Karpas-422 (cell line): Measurements from ENCODE around the gene INSYN1. TPM values are rescaled to one million over a fixed set of nuclear protein-coding genes. Genes with fewer than 3 reads are reported as not detected.

Experiments
- DNase-seq: peaks from one replicate; pipeline ENCODE4 v3.0.0-alpha.2; 2015
- H2AFZ ChIP-seq: fragments of 200-600 bp; sonication (generic); 2 replicates; pipeline ENCODE4 v1.6.1; 2014; ENCODE audit warnings: antibody characterized with exemption, low read length, mixed read lengths
- H3K27ac ChIP-seq: fragments of 200-600 bp; sonication (generic); 2 replicates; pipeline ENCODE4 v1.5.1; 2014; ENCODE audit warnings: mild to moderate bottlenecking, low read length, moderate library complexity
- H3K27me3 ChIP-seq: fragments of 200-600 bp; sonication (generic); 2 replicates; pipeline ENCODE4 v1.6.1; 2014; ENCODE audit warnings: low read length, mixed read lengths
- H3K36me3 ChIP-seq: fragments of 200-600 bp; sonication (generic); 2 replicates; pipeline ENCODE4 v1.6.1; 2014; ENCODE audit warnings: low read length, mixed read lengths; ENCODE audit not compliant: insufficient read depth
- H3K4me1 ChIP-seq: fragments of 200-600 bp; sonication (generic); 2 replicates; pipeline ENCODE4 v1.6.1; 2014; ENCODE audit warnings: mild to moderate bottlenecking, low read length, mixed read lengths
- H3K4me2 ChIP-seq: fragments of 200-600 bp; sonication (generic); 2 replicates; pipeline ENCODE4 v1.6.1; 2014; ENCODE audit warnings: low read length, low read depth, mild to moderate bottlenecking; ENCODE audit not compliant: poor library complexity, severe bottlenecking
- H3K4me3 ChIP-seq: fragments of 200-600 bp; sonication (generic); 2 replicates; pipeline ENCODE4 v1.5.1; 2014; ENCODE audit warnings: mild to moderate bottlenecking, antibody characterized with exemption, low read length, mixed read lengths
- H3K79me2 ChIP-seq: fragments of 200-600 bp; sonication (generic); 2 replicates; pipeline ENCODE4 v1.6.1; 2014; ENCODE audit warnings: mild to moderate bottlenecking, low read length, mixed read lengths
- H3K9ac ChIP-seq: fragments of 200-600 bp; sonication (generic); 2 replicates; pipeline ENCODE4 v1.6.0; 2014; ENCODE audit warnings: low read length
- H3K9me2 ChIP-seq: fragments of 200-600 bp; sonication (generic), shearing (Covaris generic); replicated peaks from 2 replicates; pipeline ENCODE4 v1.6.0; 2014; ENCODE audit warnings: mild to moderate bottlenecking, low read length, moderate library complexity; ENCODE audit not compliant: insufficient read depth
- H3K9me3 ChIP-seq: fragments of 300-700, 200-600 bp; sonication (generic); 2 replicates; pipeline ENCODE4 v1.6.1; 2014; ENCODE audit warnings: low read length, mixed read lengths
- H4K20me1 ChIP-seq: fragments of 200-600 bp; sonication (generic); 2 replicates; pipeline ENCODE4 v1.6.1; 2014; ENCODE audit warnings: mild to moderate bottlenecking, antibody characterized with exemption, low read length, low read depth; ENCODE audit not compliant: insufficient read depth
- total RNA-seq: library from RNA; depleted of rRNA; stranded (reverse); fragments of >200 nt; shearing (Covaris generic); gene quantifications from 2 replicates; pipeline ENCODE4 v1.2.3, GENCODE V29; 2014; ENCODE audit warnings: low replicate concordance

INSYN1 gene
- total RNA-seq, 1 experiment from 2014 or later = not detected

DNA sequence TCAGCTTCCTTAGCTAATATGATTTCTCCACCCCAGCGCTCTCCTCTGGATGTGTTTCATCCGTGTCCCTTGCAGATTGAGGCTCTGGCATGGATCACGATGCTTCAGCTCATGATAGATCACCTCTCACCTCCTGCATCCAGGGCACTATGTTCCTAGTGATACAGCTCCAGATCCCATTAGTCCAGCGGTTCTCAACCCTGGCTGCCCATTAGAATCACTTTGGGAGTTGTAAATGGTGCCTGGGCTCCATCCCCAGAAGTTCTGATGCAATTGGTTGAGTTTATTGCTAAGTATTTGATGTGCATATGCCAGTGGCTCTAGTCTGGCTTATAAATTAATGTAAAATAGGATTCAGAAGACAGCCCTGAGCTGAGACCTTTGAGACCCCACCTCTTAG lies 34.5 kb downstream of the INSYN1 start:
- Histone ChIP-seq H4K20me1 (no peaks in the 10 kb centered on the region; the same call in 1 of the 2 replicates), H3K27ac (no peak overlapping the region), H2AFZ (no peak overlapping the region), H3K36me3 (no peaks in the 10 kb centered on the region), H3K79me2 (no peaks in the 10 kb centered on the region), H3K9ac (no peak overlapping the region), H3K9me3 (no peaks in the 10 kb centered on the region), H3K4me3 (no peak overlapping the region), H3K9me2 (no peaks in the 10 kb centered on the region), H3K4me1 (no peaks in the 10 kb centered on the region), H3K4me2 (no peak overlapping the region), H3K27me3 (no peaks in the 10 kb centered on the region)
- DNase-seq = no peak

DNA sequence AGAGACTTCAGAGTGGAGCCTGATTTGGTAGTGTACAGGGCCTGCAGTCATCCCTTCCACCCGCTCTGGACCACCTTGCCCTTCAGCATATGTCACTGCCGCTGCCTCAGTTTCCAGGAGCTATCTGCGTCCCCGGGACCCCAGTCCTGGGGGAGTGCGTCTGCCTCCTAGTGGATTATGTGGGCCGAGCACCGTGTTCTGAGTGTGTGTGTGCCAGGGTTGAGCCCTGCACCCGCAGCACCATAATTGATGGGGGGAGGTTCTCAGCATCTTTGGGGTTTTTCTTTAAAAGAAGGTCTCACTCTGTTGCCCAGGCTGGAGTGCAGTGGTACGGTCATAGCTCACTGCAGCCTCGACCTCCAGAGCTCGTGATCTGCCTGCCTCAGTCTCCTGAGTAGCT lies 35.3 kb downstream of the INSYN1 start:
- no peaks in the 10 kb centered on the region; the same call in 1 of the 2 replicates for H4K20me1 ChIP-seq
- no peak overlapping the region for H2AFZ ChIP-seq
- H3K4me1 ChIP-seq = no peaks in the 10 kb centered on the region
- no peak overlapping the region for H3K27ac ChIP-seq
- H3K9ac ChIP-seq = no peak overlapping the region
- H3K4me2 ChIP-seq = no peak overlapping the region
- peak; percentile 45 for DNase-seq
- H3K27me3 ChIP-seq = no peaks in the 10 kb centered on the region
- H3K36me3 ChIP-seq = no peaks in the 10 kb centered on the region
- no peaks in the 10 kb centered on the region for H3K9me2 ChIP-seq
- no peaks in the 10 kb centered on the region for H3K9me3 ChIP-seq
- H3K4me3 ChIP-seq = no peak overlapping the region
- no peaks in the 10 kb centered on the region for H3K79me2 ChIP-seq

DNA sequence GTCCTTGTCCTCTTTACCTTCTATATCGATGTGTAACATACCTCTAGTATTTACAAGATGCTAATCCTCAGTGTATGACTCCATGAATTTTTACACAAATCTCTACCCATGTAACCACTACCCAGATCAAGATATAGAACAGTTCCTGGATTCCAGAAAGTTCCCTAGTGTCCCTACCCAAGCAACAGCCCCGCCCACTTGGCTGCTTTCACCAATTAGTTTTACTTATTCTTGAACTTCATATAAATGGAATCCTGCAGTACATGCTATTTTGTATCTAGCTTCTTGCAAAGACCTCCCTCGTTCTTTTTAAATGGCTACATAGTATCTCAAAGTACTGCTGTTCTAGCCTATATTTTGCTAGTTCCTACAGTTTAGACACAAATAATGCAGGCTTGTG lies 35.9 kb downstream of the INSYN1 start:
- Histone ChIP-seq H3K79me2 (no peaks in the 10 kb centered on the region), H3K36me3 (no peaks in the 10 kb centered on the region), H3K9ac (no peak overlapping the region), H3K9me3 (no peaks in the 10 kb centered on the region), H2AFZ (no peak overlapping the region), H3K9me2 (no peaks in the 10 kb centered on the region), H4K20me1 (no peaks in the 10 kb centered on the region; the same call in 1 of the 2 replicates), H3K27ac (no peak overlapping the region), H3K4me2 (no peak overlapping the region), H3K4me3 (no peak overlapping the region), H3K4me1 (no peaks in the 10 kb centered on the region), H3K27me3 (no peaks in the 10 kb centered on the region)
- no peak for DNase-seq

DNA sequence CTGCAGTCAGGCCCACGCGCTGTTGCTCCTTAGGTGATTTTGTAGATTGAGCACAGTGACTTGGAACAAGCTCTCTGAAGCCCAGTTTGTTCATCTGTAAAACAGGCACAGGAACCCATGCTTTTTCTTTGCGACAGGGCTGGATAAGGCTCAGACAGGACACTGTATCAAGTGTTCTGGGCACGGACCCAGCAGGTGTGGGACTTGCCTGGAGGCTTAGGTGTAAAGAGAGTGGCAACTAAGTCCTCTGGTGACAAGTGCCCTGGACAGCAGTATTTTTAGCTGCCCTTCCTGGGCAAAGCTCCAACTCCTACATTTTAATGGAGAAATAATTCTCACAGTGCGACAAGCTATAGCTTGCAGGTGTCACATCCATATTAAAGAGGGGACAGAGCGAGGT lies 36.7 kb downstream of the INSYN1 start:
- H3K4me2 ChIP-seq = no peak overlapping the region
- H3K9me2 ChIP-seq = no peaks in the 10 kb centered on the region
- H3K27ac ChIP-seq = no peak overlapping the region
- no peaks in the 10 kb centered on the region; the same call in 1 of the 2 replicates for H4K20me1 ChIP-seq
- H3K36me3 ChIP-seq = no peaks in the 10 kb centered on the region
- DNase-seq = no peak
- H3K27me3 ChIP-seq = no peaks in the 10 kb centered on the region
- no peak overlapping the region for H3K9ac ChIP-seq
- H3K79me2 ChIP-seq = no peaks in the 10 kb centered on the region
- H3K4me3 ChIP-seq = no peak overlapping the region
- no peaks in the 10 kb centered on the region for H3K9me3 ChIP-seq
- H2AFZ ChIP-seq = no peak overlapping the region
- no peaks in the 10 kb centered on the region for H3K4me1 ChIP-seq

DNA sequence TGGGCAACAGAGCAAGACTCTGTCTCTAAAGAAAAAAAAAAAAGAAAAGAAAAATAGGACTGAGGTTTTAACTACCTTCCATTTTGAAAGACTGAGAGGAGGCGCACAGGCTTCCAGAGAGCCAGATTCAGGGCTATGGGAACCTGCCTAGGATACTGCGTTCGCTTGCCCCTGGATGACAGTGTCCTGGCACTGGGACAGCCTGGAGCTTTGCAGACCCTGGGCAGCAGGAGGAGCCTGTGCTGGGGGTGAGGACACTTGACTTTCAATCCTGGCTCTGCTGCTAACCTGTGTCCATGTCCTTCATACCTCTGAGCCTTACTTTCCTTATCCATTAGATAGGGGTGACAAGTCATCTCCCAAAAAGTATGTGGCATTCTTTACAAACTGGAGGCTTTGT lies 37.7 kb downstream of the INSYN1 start:
- H3K9me3 ChIP-seq = no peaks in the 10 kb centered on the region
- H2AFZ ChIP-seq = no peak overlapping the region
- H3K79me2 ChIP-seq = no peaks in the 10 kb centered on the region
- H3K27ac ChIP-seq = no peak overlapping the region
- no peak overlapping the region for H3K4me3 ChIP-seq
- no peaks in the 10 kb centered on the region for H3K4me1 ChIP-seq
- H3K36me3 ChIP-seq = no peaks in the 10 kb centered on the region
- H3K9me2 ChIP-seq = no peaks in the 10 kb centered on the region
- H3K4me2 ChIP-seq = no peak overlapping the region
- H4K20me1 ChIP-seq = no peaks in the 10 kb centered on the region; the same call in 1 of the 2 replicates
- H3K27me3 ChIP-seq = no peaks in the 10 kb centered on the region
- no peak for DNase-seq
- H3K9ac ChIP-seq = no peak overlapping the region

DNA sequence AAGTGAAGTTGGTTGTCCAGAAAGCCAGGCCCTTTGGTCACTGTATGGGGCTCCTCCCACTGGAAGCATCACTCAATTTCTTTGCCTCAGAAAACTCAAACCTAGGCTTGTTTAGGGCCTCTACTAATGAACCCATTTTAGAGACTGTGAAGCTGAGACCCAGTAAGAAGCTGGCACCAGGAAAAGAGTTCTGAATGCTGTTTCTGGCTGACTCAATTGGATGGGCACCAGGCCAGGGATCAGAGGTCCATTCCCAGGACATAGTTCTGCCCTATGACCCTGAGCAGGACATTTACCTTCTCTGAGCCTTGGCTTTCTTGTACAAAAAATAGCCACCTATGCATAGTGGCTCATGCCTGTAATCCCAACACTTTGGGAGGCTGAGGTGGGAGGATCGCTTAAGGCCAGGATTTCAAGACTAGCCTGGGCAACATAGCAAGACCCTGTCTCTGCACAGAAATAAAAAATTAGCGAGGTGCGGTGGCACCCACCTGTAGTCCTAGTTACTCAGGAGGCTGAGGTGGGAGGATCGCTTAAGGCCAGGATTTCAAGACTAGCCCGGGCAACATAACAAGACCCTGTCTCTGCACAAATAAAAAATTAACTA lies 38.4 kb downstream of the INSYN1 start:
- no peak for DNase-seq
- no peaks in the 10 kb centered on the region for H3K9me2 ChIP-seq
- H3K36me3 ChIP-seq = no peaks in the 10 kb centered on the region
- no peak overlapping the region for H3K4me2 ChIP-seq
- no peaks in the 10 kb centered on the region for H3K79me2 ChIP-seq
- H3K9ac ChIP-seq = no peak overlapping the region
- H3K4me1 ChIP-seq = no peaks in the 10 kb centered on the region
- no peak overlapping the region for H2AFZ ChIP-seq
- no peak overlapping the region for H3K4me3 ChIP-seq
- H3K27ac ChIP-seq = no peak overlapping the region
- no peaks in the 10 kb centered on the region for H3K9me3 ChIP-seq
- H3K27me3 ChIP-seq = no peaks in the 10 kb centered on the region
- no peaks in the 10 kb centered on the region; the same call in 1 of the 2 replicates for H4K20me1 ChIP-seq

DNA sequence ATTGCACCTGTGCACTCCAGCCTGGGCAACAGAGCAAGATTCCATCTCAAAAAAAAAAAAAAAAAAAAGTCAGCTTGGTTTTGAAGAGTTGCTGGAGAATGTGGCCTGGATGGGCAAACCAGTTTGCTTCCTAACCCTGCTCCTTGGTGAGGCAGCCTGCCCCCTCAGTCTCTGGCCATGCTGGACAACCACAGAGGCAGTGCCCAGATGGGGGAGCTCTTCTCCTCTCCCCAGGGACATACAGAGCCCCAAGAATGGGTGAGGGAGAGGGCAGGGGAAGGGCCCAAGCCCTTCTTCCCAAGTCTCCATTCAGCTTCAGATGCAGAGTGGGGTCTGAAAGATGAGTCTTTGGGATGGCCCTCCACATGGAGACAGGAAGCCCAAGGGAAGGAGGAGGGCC lies 41.0 kb downstream of the INSYN1 start:
- no peaks in the 10 kb centered on the region; the same call in 1 of the 2 replicates for H4K20me1 ChIP-seq
- H3K4me3 ChIP-seq = no peak overlapping the region
- no peaks in the 10 kb centered on the region for H3K9me3 ChIP-seq
- H3K4me1 ChIP-seq = no peaks in the 10 kb centered on the region
- H3K79me2 ChIP-seq = no peaks in the 10 kb centered on the region
- no peak overlapping the region for H2AFZ ChIP-seq
- H3K9me2 ChIP-seq = no peaks in the 10 kb centered on the region
- no peak overlapping the region for H3K27ac ChIP-seq
- H3K36me3 ChIP-seq = no peaks in the 10 kb centered on the region
- H3K27me3 ChIP-seq = no peaks in the 10 kb centered on the region
- no peak overlapping the region for H3K4me2 ChIP-seq
- DNase-seq = no peak
- H3K9ac ChIP-seq = no peak overlapping the region

DNA sequence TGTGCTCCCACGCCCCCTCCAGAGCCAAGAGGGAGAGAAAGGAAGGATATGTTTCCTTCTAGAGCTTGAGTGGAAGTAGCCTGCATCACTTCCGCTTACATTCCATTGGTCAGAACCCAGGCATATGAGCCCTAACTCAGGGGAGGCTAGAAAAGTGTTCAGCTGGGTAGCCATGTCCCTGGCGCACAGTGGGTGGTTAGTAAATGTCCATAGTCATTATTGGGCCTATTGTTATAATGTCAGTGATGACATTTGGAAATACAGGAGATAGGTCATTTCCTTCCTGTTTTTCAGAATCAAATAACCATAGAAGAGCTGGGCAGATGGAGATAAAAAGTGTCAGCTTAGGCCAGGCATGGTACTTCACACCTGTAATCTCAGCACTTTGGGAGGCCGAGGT lies 41.6 kb downstream of the INSYN1 start:
- no peak overlapping the region for H3K4me2 ChIP-seq
- H4K20me1 ChIP-seq = no peaks in the 10 kb centered on the region
- no peaks in the 10 kb centered on the region for H3K9me3 ChIP-seq
- H3K27me3 ChIP-seq = no peaks in the 10 kb centered on the region
- H2AFZ ChIP-seq = no peak overlapping the region
- DNase-seq = no peak
- H3K9me2 ChIP-seq = no peaks in the 10 kb centered on the region
- no peak overlapping the region for H3K4me3 ChIP-seq
- no peaks in the 10 kb centered on the region for H3K4me1 ChIP-seq
- no peak overlapping the region for H3K9ac ChIP-seq
- no peak overlapping the region for H3K27ac ChIP-seq
- H3K36me3 ChIP-seq = no peaks in the 10 kb centered on the region
- no peaks in the 10 kb centered on the region for H3K79me2 ChIP-seq
